GM18517 (cell line): ENCODE data around the gene OSGIN1.

Source experiments
- ATAC-seq: cut with Tn5 transposase; IDR thresholded peaks from one replicate; pipeline ENCODE4 v1.9.1; 2021; ENCODE audit warnings: mild to moderate bottlenecking, moderate library complexity; ENCODE audit not compliant: unreplicated experiment

The OSGIN1 gene

GRCh38 chr16:83925957-83926725, 26.9 kb upstream of the OSGIN1 start:
- no peak for ATAC-seq

DNA sequence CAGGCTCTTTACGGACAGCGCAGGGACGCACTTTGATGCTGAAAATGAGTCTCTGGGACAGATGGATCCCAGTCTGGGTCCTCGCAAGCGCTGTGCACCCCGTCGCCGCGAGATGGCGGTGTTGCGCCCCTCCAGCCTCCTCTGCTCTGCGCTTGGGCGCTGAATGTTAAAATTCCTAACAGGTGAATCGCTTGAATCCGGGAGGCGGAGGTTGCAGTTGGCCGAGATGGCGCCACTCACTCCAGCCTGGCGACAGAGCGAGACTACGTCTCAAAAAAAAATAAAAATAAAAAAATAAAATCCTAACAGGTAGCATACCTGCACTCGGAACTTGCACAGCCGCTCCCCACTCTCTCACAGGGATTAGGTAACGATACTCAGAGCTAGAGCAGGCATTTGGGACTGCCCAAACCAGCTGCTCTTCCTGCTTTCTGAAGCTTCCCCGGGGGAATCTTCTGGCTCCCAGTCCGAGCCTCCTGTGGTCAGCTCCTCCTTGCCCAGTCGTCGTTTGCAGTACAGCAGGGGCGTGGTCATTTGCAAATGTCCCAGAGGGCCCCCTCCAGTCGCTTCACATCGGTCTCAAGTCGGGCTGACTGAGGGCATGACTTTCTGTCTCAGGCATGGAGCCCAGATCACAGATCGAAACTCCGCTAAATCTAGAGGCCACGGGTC, 26.2 kb upstream of the OSGIN1 start:
- ATAC-seq, result no peak

DNA sequence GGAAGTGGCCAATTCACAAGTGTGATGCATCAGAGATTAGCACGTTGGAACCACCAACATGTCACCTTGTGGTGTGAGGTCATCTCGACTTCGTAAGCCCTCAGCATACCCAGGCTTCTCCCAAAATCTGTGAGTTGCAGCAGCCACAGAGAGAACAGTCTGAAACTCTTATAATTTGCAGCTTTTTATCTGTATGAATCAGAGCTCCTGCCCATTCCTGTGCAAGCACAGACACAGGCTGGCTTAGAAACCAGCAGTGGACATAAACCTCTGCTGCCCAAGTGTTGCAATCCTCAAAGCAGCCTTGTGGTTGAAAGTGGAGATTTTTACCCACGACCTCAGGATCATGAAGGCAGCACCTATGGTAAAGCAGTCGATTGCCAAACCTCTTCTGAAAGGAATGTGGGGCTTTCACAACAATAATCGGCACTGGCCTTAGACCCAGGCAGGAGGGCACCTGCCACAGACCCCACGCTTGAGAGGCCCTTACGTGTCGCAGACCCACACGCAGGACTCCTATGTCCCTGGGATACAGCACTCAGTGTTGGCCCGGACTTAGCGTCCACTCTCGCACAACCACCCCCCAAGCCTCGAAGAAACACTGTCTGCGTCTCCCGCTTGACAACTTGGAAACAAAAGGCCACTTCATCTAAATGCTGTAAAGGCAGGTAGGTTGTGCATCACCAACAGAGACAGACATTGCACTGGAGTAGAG, 24.5 kb upstream of the OSGIN1 start:
- ATAC-seq, result no peak

- ATAC-seq, result no peak
Observed at GRCh38 chr16:83929811-83930555, 23.1 kb upstream of the OSGIN1 start.

DNA sequence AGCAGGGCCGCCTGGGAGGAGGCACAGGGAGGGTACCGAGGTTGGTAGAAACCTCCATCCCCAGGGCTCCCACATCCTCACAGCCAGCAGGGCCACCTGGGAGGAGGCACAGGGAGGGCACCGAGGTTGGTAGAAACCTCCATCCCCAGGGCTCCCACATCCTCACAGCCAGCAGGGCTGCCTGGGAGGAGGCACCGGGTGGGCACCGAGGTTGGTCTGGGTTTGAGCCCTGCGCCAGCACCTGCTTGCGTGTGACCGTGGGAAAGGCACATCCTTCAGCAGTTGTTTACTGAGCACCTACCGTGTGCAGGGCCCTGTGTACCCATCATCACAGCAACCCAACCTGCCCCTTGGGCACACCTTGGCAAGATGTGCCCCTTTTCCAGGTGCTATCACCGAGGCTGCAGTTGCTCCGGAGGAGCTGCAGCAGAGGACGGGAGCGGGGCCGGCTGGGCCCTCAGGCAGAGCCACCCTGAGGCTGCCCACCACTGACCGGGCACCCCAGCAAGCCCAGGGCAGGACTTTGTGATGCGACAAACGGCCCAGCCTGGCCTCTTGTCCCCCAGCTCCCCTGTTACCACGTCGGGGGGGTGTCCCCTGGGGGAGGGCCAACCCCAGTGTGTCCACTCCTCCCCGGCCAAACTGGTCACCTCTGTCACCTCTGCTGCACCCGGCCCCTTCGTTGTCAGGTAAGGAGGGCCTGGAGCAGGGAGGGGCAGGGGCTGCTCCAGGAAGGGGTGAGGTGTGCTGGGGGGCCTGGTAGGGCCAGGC, 22.1 kb upstream of the OSGIN1 start:
- ATAC-seq, result no peak

DNA sequence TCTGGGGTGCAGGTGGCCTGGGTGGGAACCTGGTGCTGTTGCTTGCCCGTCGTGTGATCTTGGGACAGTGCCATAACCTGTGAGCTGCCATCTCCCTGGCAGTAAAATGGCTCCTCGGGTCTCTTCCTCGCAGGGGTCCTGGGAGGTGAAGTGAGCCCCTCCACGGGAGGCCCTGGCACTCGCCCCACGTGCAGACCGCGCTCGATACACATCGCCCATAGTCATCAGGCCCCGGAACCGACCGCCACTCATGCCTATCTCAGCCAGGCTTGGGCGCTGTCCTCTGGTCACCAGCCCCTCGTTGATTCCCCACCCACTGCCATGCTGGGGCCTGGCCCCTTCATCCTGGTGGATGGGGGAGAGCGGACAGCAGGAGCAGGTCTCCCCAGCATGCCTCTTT, 21.5 kb upstream of the OSGIN1 start:
- no peak for ATAC-seq

GRCh38 chr16:83932304-83932703, 20.7 kb upstream of the OSGIN1 start:
- no peak for ATAC-seq

DNA sequence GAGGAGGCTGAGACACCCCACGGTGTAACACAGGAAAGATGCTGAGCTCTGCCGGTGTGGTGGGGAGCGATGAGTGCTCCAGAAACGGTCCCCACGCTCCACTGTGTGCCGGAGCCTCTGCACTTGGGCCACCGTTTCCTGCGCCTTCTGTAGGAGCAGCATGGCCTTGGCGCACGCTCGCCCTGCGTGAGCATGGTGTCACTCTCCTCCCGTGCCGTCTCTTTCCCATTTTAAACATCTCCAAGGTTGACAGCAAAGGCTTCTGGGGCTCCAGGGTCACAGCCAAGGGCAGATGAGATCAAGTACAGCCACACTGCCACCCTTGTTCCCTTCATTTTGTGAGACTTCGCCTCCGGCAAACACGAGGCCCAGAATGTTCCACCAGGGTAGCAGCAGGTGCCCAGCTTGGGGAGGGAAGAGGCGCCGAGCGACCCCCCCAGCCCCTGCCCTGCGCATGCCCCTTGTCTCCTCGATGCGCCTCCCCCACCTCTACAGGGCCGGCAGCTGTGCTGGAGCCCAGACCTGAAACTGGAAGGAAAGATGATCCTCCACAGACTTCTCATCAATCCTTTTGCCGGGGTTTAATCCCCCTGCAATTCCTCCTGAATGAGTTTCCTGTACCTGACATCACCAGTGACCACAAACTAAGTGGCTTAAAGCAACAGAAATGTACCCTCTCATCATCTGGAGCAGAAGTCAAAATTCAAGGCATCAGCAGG, 19.9 kb upstream of the OSGIN1 start:
- ATAC-seq, result no peak

- no peak for ATAC-seq
Observed at GRCh38 chr16:83933885-83934683, 19.0 kb upstream of the OSGIN1 start.

GRCh38 chr16:83934684-83934977, 18.4 kb upstream of the OSGIN1 start:
- no peak for ATAC-seq

- no peak for ATAC-seq
Observed at GRCh38 chr16:83935005-83935857, 17.8 kb upstream of the OSGIN1 start.

GRCh38 chr16:83935858-83936255, 17.2 kb upstream of the OSGIN1 start:
- ATAC-seq, result no peak

GRCh38 chr16:83936581-83937165, 16.4 kb upstream of the OSGIN1 start:
- no peak for ATAC-seq

- no peak for ATAC-seq
Observed at GRCh38 chr16:83937267-83937666, 15.8 kb upstream of the OSGIN1 start.

GRCh38 chr16:83937922-83938885, 14.8 kb upstream of the OSGIN1 start:
- ATAC-seq, result no peak

- no peak for ATAC-seq
Observed at GRCh38 chr16:83939266-83939855, 13.7 kb upstream of the OSGIN1 start.
